ENCODE data around the gene MED12L.

Gene MED12L

DNA sequence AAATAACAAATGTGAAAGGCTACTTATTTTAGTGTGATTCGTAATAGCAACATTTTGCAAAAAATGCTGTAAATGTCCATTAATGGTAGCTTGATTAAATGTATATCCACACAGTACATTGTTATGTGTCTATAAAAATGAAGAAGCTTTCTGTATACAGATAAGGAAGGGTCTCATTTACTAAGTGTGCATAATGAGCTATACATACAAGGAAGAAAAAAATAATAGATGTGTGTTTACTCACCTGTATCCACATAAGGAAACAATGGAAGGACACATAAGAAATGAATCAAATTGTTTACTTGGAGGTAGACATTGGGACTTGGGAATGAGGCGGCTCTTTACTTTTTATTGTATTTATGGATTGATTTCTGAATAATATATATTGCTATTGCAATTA is 34.9 kb downstream of the MED12L start:
- TF ChIP-seq, protein P1, sequence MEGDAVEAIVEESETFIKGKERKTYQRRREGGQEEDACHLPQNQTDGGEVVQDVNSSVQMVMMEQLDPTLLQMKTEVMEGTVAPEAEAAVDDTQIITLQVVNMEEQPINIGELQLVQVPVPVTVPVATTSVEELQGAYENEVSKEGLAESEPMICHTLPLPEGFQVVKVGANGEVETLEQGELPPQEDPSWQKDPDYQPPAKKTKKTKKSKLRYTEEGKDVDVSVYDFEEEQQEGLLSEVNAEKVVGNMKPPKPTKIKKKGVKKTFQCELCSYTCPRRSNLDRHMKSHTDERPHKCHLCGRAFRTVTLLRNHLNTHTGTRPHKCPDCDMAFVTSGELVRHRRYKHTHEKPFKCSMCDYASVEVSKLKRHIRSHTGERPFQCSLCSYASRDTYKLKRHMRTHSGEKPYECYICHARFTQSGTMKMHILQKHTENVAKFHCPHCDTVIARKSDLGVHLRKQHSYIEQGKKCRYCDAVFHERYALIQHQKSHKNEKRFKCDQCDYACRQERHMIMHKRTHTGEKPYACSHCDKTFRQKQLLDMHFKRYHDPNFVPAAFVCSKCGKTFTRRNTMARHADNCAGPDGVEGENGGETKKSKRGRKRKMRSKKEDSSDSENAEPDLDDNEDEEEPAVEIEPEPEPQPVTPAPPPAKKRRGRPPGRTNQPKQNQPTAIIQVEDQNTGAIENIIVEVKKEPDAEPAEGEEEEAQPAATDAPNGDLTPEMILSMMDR (conservative IDR thresholded peaks at IDR 0.05; ENCODE audit: low read depth, low read length): no peak
- Histone ChIP-seq H2AFZ (ENCODE audit: low read depth) (no peak overlapping the region), H3K4me3 (IDR thresholded peaks at IDR 0.05; ENCODE audit: insufficient read depth, low read depth, low read length) (no peak overlapping the region), H4K20me1 (ENCODE audit: insufficient read depth) (no peaks in the 10 kb centered on the region), H3K27me3 (ENCODE audit: insufficient read depth, low read depth) (no peaks in the 10 kb centered on the region), H3K9ac (no peak overlapping the region), H3K36me3 (ENCODE audit: insufficient read depth) (no peaks in the 10 kb centered on the region), H3K79me2 (ENCODE audit: insufficient read depth, low read depth) (no peaks in the 10 kb centered on the region), H3K4me1 (ENCODE audit: low read depth, poor library complexity, severe bottlenecking) (no peaks in the 10 kb centered on the region), H3K27ac (no peak overlapping the region), H3K4me2 (no peak overlapping the region)

DNA sequence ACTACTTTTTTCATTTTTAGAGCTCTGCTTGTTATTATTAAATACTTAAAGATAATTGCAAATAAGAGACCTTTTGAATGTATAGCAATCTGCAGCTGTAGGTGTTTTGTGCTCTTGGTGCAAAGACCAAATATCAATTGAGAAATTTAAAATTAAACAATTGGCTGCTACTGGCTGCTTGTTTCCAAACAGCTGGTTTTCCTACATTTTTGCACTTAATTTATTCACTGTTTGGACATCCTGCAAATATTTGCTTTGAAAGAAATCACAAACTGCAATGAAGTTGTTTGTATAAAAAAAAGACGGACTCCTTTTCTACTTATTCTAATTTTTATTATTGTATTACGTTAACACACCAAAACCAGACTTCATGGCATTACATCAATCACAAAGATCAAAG is 35.6 kb downstream of the MED12L start:
- no peaks in the 10 kb centered on the region for H3K4me1 ChIP-seq (ENCODE audit: low read depth, poor library complexity, severe bottlenecking)
- TF ChIP-seq, protein P1 (conservative IDR thresholded peaks at IDR 0.05; ENCODE audit: low read depth, low read length): no peak
- no peak overlapping the region for H3K4me3 ChIP-seq (IDR thresholded peaks at IDR 0.05; ENCODE audit: insufficient read depth, low read depth, low read length)
- no peaks in the 10 kb centered on the region for H3K79me2 ChIP-seq (ENCODE audit: insufficient read depth, low read depth)
- H2AFZ ChIP-seq (ENCODE audit: low read depth): no peak overlapping the region
- H3K9ac ChIP-seq: no peak overlapping the region
- H3K36me3 ChIP-seq (ENCODE audit: insufficient read depth): no peaks in the 10 kb centered on the region
- no peaks in the 10 kb centered on the region for H3K27me3 ChIP-seq (ENCODE audit: insufficient read depth, low read depth)
- H3K4me2 ChIP-seq: no peak overlapping the region
- H3K27ac ChIP-seq: no peak overlapping the region
- no peaks in the 10 kb centered on the region for H4K20me1 ChIP-seq (ENCODE audit: insufficient read depth)

DNA sequence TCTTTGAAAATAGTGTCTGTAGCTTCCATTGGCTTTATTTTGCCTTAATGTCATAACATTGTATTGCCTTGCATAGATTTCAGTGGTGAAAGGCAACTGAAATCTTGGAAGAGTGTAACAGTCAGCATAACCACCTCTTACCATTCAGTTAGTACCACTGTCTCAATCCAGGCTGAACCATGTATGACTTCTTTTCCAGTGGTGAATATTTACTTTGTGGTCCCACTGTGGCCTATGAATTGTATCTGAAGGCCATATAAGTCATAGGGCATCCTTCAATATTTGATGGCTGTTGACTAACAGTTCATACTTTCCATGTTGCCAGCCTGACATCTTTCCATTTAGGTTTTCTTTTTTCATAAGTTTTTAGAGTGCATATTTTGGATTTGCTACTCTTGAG is 38.4 kb downstream of the MED12L start:
- H3K79me2 ChIP-seq (ENCODE audit: insufficient read depth, low read depth): no peaks in the 10 kb centered on the region
- no peaks in the 10 kb centered on the region for H3K27me3 ChIP-seq (ENCODE audit: insufficient read depth, low read depth)
- TF ChIP-seq, protein P1 (conservative IDR thresholded peaks at IDR 0.05; ENCODE audit: low read depth, low read length): no peak
- no peak overlapping the region for H3K4me3 ChIP-seq (IDR thresholded peaks at IDR 0.05; ENCODE audit: insufficient read depth, low read depth, low read length)
- no peaks in the 10 kb centered on the region for H3K4me1 ChIP-seq (ENCODE audit: low read depth, poor library complexity, severe bottlenecking)
- no peak overlapping the region for H3K4me2 ChIP-seq
- H4K20me1 ChIP-seq (ENCODE audit: insufficient read depth): no peaks in the 10 kb centered on the region
- H3K9ac ChIP-seq: no peak overlapping the region
- no peaks in the 10 kb centered on the region for H3K36me3 ChIP-seq (ENCODE audit: insufficient read depth)
- H2AFZ ChIP-seq (ENCODE audit: low read depth): no peak overlapping the region
- no peak overlapping the region for H3K27ac ChIP-seq

DNA sequence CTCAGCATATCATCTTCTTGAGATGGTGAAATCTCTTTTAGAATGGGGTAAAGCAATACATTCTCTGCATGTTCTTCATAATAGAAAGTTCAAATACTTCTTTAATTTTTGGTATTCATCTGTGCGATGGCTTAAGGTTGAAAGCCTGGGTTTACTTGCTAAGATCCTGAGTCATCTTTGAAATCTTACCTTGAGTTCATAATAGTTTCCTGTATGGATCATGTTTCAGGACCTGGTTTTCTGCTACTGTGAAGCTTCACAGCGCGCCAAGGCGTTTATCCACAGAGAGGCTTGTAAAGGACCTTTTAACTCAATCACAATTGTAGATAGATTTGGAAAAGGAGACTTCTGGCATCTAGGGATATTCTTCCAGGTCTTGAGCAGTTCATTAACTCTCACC is 39.0 kb downstream of the MED12L start:
- no peak overlapping the region for H3K27ac ChIP-seq
- H3K4me3 ChIP-seq (IDR thresholded peaks at IDR 0.05; ENCODE audit: insufficient read depth, low read depth, low read length): no peak overlapping the region
- no peaks in the 10 kb centered on the region for H3K79me2 ChIP-seq (ENCODE audit: insufficient read depth, low read depth)
- no peaks in the 10 kb centered on the region for H4K20me1 ChIP-seq (ENCODE audit: insufficient read depth)
- TF ChIP-seq, protein P1 (conservative IDR thresholded peaks at IDR 0.05; ENCODE audit: low read depth, low read length): no peak
- H3K9ac ChIP-seq: no peak overlapping the region
- no peaks in the 10 kb centered on the region for H3K4me1 ChIP-seq (ENCODE audit: low read depth, poor library complexity, severe bottlenecking)
- H3K36me3 ChIP-seq (ENCODE audit: insufficient read depth): no peaks in the 10 kb centered on the region
- H2AFZ ChIP-seq (ENCODE audit: low read depth): no peak overlapping the region
- H3K4me2 ChIP-seq: no peak overlapping the region
- no peaks in the 10 kb centered on the region for H3K27me3 ChIP-seq (ENCODE audit: insufficient read depth, low read depth)
